OCI-LY7 (cell line): ENCODE data around the gene SMIM12. TPM values are rescaled to one million over a fixed set of nuclear protein-coding genes. Genes with fewer than 3 reads are reported as not detected.

Experiments used
- BruUV-seq: library from RNA; stranded (reverse); fragments of 400-500 nt; replicated peaks from 2 replicates; lab custom pipeline; 2021; lab: Mats Ljungman, UMichigan
- CTCF ChIA-PET: fragments of 300-600 bp; sonication (Branson Sonifier 250); formaldehyde crosslinking; loops from one replicate; lab custom pipeline; 2022; ENCODE audit warnings: antibody characterized with exemption; ENCODE audit not compliant: unreplicated experiment; lab: Charles Lee
- POLR2A ChIA-PET: fragments of 300-600 bp; sonication (Branson Sonifier 250); formaldehyde crosslinking; loops from one replicate; lab custom pipeline; 2022; ENCODE audit warnings: antibody characterized with exemption; lab: Charles Lee
- DNase-seq: peaks from one replicate; pipeline ENCODE4 v3.0.0-alpha.2; 2015; ENCODE audit warnings: low spot score
- H2AFZ ChIP-seq: fragments of 200-600 bp; sonication (generic), shearing (Covaris generic); 2 replicates; pipeline ENCODE4 v1.6.1; 2014; ENCODE audit warnings: mild to moderate bottlenecking, antibody characterized with exemption, low read length, moderate library complexity
- H3K27ac ChIP-seq: fragments of 200-600 bp; sonication (generic); 2 replicates; pipeline ENCODE4 v1.5.1; 2014; ENCODE audit warnings: mixed run types, low read depth, mild to moderate bottlenecking, moderate library complexity, low read length, inconsistent platforms; ENCODE audit not compliant: poor library complexity, severe bottlenecking
- H3K36me3 ChIP-seq: fragments of 200-600 bp; sonication (generic); 2 replicates; pipeline ENCODE4 v1.6.1; 2014; ENCODE audit warnings: mild to moderate bottlenecking, antibody characterized with exemption, low read length, moderate library complexity, mixed read lengths; ENCODE audit not compliant: insufficient read depth
- H3K4me1 ChIP-seq: fragments of 200-600 bp; sonication (generic); 2 replicates; pipeline ENCODE4 v1.5.1; 2014; ENCODE audit warnings: mild to moderate bottlenecking, low read length; ENCODE audit not compliant: insufficient read depth, poor library complexity, severe bottlenecking
- H3K4me2 ChIP-seq: fragments of 200-600 bp; sonication (generic); 2 replicates; pipeline ENCODE4 v1.6.1; 2014; ENCODE audit warnings: mild to moderate bottlenecking, low read length
- H3K4me3 ChIP-seq: fragments of 200-600 bp; sonication (generic); 2 replicates; pipeline ENCODE4 v1.5.1; 2014; ENCODE audit warnings: mild to moderate bottlenecking, low read depth, low read length; ENCODE audit not compliant: poor library complexity, severe bottlenecking
- H3K79me2 ChIP-seq: fragments of 200-600 bp; sonication (generic); 2 replicates; pipeline ENCODE4 v1.6.1; 2016; ENCODE audit warnings: low read depth, mild to moderate bottlenecking, low read length, moderate library complexity, mixed read lengths; ENCODE audit not compliant: insufficient read depth
- H3K9me2 ChIP-seq: fragments of 200-600 bp; sonication (generic); 2 replicates; pipeline ENCODE4 v1.6.1; 2016; ENCODE audit warnings: mild to moderate bottlenecking, low read length, mixed read lengths; ENCODE audit not compliant: insufficient read depth
- H3K9me3 ChIP-seq: fragments of 200-600 bp; sonication (generic); 2 replicates; pipeline ENCODE4 v1.6.1; 2014; ENCODE audit warnings: mild to moderate bottlenecking, mixed run types, low read length, mixed read lengths
- H4K20me1 ChIP-seq: fragments of 200-600 bp; sonication (generic); 2 replicates; pipeline ENCODE4 v1.6.1; 2014; ENCODE audit warnings: mild to moderate bottlenecking, antibody characterized with exemption, low read length, moderate library complexity, mixed read lengths; ENCODE audit not compliant: insufficient read depth
- EZH2phosphoT487 ChIP-seq: fragments of 200-600 bp; sonication (generic); IDR thresholded peaks from 2 replicates; pipeline ENCODE4 v1.6.1; 2018; ENCODE audit warnings: low read depth, borderline replicate concordance, mild to moderate bottlenecking, mixed run types, antibody characterized with exemption, low read length, moderate library complexity, mixed read lengths
- intact Hi-C: fragments of 100-400 bp; cut with micrococcal nuclease; formaldehyde crosslinking; loops from one replicate; pipeline ENCODE4 v1.10.0; 2022; ENCODE audit not compliant: unreplicated experiment
- total RNA-seq, 2 experiments: library from RNA; depleted of rRNA in 1 of 2; stranded (reverse); fragments of >200 nt in 1 of 2; shearing (Covaris generic) in 1 of 2; gene quantifications; 2 replicates each; pipeline ENCODE4 v1.2.3, GENCODE V29; 2014 to 2022
- TF ChIP-seq, protein P1 (sequence below): fragments of 200-600 bp; sonication (generic); conservative IDR thresholded peaks from 2 replicates; pipeline ENCODE4 v1.5.1; 2014; ENCODE audit warnings: mild to moderate bottlenecking, antibody characterized with exemption, low read length, moderate library complexity, mixed read lengths

SMIM12 gene
- total RNA-seq, 2 experiments from 2014 or later: 36.3 to 41.2 TPM

DNA sequence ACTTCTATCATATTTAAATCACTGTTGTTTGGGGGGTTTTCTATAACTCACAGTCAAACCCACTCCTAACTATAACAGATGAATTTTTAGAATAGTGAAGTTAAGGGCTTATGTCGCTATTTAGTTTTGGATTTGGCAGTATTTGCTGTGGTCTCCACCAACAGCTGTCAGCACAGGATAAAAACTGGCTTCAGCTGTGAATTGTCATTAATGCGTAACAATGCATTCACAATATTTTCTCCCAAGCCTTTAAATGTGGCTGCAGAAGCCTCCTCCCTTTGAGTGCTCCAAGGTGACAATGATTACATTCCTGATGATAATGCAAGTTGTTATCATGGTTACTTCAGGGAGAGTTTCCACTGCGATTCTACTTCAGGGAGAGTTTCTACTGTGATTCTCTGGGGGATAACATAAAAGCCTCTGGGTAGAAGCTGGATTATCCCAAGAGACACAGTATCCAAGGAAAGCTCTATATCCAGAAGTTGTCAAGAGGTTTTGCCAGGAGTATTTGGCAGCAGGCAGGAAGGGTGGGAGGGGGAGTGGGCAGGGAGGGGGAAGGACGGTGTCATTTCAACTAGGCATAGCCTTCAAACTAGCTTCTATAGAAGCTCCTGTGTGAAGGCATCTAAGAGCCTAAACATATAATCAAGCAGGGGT is 14.9 kb upstream of the SMIM12 start:
- Histone ChIP-seq H3K36me3 (no peaks in the 10 kb centered on the region), H3K27ac (no peak overlapping the region), H3K4me1 (no peaks in the 10 kb centered on the region), H4K20me1 (no peaks in the 10 kb centered on the region), H3K9me2 (no peaks in the 10 kb centered on the region), H3K9me3 (no peaks in the 10 kb centered on the region), H3K79me2 (no peaks in the 10 kb centered on the region), H3K4me3 (no peak overlapping the region), H2AFZ (no peak overlapping the region), H3K4me2 (no peak overlapping the region)
- TF ChIP-seq EZH2phosphoT487: no peak
- TF ChIP-seq, protein P1, sequence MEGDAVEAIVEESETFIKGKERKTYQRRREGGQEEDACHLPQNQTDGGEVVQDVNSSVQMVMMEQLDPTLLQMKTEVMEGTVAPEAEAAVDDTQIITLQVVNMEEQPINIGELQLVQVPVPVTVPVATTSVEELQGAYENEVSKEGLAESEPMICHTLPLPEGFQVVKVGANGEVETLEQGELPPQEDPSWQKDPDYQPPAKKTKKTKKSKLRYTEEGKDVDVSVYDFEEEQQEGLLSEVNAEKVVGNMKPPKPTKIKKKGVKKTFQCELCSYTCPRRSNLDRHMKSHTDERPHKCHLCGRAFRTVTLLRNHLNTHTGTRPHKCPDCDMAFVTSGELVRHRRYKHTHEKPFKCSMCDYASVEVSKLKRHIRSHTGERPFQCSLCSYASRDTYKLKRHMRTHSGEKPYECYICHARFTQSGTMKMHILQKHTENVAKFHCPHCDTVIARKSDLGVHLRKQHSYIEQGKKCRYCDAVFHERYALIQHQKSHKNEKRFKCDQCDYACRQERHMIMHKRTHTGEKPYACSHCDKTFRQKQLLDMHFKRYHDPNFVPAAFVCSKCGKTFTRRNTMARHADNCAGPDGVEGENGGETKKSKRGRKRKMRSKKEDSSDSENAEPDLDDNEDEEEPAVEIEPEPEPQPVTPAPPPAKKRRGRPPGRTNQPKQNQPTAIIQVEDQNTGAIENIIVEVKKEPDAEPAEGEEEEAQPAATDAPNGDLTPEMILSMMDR: no peak
- ChIA-PET CTCF (no interaction called here), POLR2A (interaction anchor here (0.5 to 1.0 kb wide), 2 partner anchors 16 to 156 kb away, joined by 3 read pairs; no protein-coding TSS in a partner anchor)
- no TSS peak for BruUV-seq
- intact Hi-C loops: no loop called here
- DNase-seq: no peak

DNA sequence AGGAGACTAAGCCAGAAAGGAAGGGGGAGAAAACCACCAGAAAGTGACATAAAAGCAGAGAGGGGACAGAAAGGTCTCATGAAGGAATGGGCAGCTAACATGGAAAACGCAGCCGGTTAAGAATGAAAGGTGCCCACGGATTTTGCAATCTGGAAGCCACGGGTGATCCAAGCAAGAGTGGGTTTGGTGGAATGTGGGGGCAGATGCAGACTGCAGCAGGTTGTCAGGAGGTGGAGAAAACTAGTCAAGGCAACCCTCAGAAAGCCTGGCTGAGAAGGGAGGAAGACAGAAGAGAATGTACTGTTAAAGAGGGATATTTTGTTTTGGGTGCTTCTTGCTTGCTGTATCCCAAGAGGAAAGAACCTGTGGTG is 12.6 kb upstream of the SMIM12 start:
- Histone ChIP-seq H2AFZ (no peak overlapping the region), H3K4me2 (no peak overlapping the region), H3K36me3 (no peaks in the 10 kb centered on the region), H3K27ac (no peak overlapping the region), H3K4me1 (no peaks in the 10 kb centered on the region), H3K9me3 (no peaks in the 10 kb centered on the region), H3K79me2 (no peaks in the 10 kb centered on the region), H4K20me1 (no peaks in the 10 kb centered on the region), H3K4me3 (no peak overlapping the region), H3K9me2 (no peaks in the 10 kb centered on the region)
- TF ChIP-seq EZH2phosphoT487: no peak
- TF ChIP-seq, protein P1: no peak
- BruUV-seq: no TSS peak
- ChIA-PET POLR2A (interaction anchor here (1.3 kb wide), 1 partner anchor 12 kb away, joined by 5 read pairs; the partner anchor contains the start of gene SMIM12), CTCF (no interaction called here)
- intact Hi-C loops: no loop called here
- no peak for DNase-seq

DNA sequence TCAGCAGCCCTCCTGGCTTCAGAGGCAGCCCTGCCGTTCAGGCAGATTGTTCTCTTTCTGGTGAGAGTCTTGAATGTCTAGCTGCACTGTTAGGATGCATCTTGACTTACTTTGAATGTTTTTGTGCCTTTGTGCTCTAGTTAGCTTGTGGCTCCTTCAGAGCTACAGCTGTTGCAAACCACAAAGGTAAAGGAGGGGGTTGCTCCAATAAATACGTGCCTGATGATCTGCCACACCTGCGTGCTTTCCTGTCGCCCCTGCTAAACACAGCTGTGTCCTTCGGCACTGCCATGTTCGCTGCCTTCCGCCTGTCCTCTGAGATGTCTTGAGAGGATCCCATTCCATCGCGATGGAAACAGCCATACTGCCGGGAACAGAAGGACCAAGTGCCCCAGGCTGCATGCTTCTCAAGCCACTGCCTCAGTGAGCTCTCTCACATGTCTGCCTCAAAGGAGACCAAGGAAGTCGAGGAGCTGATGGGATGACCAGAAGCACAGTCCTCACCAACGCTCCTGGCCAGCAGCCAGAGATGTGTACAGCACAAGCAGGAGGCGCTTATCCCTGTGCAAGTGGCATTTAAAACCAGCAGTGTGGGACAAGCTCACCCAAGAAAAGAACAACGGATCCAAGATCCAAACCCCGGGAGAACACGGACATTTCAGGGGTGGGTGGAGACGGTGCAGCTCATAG is 12.0 kb upstream of the SMIM12 start:
- no peak for DNase-seq
- Histone ChIP-seq H3K27ac (no peak overlapping the region), H3K4me3 (no peak overlapping the region), H3K4me2 (no peak overlapping the region), H3K4me1 (no peaks in the 10 kb centered on the region), H3K9me3 (no peaks in the 10 kb centered on the region), H3K79me2 (no peaks in the 10 kb centered on the region), H4K20me1 (no peaks in the 10 kb centered on the region), H2AFZ (no peak overlapping the region), H3K36me3 (no peaks in the 10 kb centered on the region), H3K9me2 (no peaks in the 10 kb centered on the region)
- intact Hi-C loops: no loop called here
- TF ChIP-seq, protein P1: no peak
- no peak for TF ChIP-seq EZH2phosphoT487
- BruUV-seq: no TSS peak
- CTCF ChIA-PET: no interaction called here
- POLR2A ChIA-PET: interaction anchor here (1.3 kb wide), 1 partner anchor 12 kb away, joined by 5 read pairs; the partner anchor contains the start of gene SMIM12
